Measurements from ENCODE around the gene CEND1.

GRCh38 chr11:837189-837989 lies 47.5 kb upstream of the CEND1 start:
- TF ChIP-seq EP300 (IDR thresholded peaks at IDR 0.05), result no peak
- no peak for TF ChIP-seq CTCF (IDR thresholded peaks at IDR 0.05)

Data from tibial nerve (tissue), 4 donors.